CD14-positive monocyte (primary cell): ENCODE measurements around the gene ZNF652. TPM values are rescaled to one million over a fixed set of nuclear protein-coding genes. Genes with fewer than 3 reads are reported as not detected.
"Not testable (repeated sequence)": the region's sequence is repeated elsewhere in the genome, so short reads cannot be mapped to it uniquely, and the experiment has no call there.

Experiments used
- DNase-seq, 3 donors: peaks; one replicate each; pipeline ENCODE4 v3.0.0-alpha.2; 2011 to 2022
- H2AFZ ChIP-seq: 2 replicates; pipeline ENCODE4 v1.6.0; 2012; ENCODE audit warnings: mild to moderate bottlenecking, low read depth, low read length, inconsistent platforms; ENCODE audit not compliant: insufficient read depth, poor library complexity, severe bottlenecking
- H3K27ac ChIP-seq, 2 donors: 1 replicate in 1 of 2; 2 replicates in 1 of 2; pipeline ENCODE4 v1.5.1; 2012 to 2013; ENCODE audit warnings: low read length in 2 of 2, control low read depth in 1 of 2, inconsistent platforms in 1 of 2, low read depth in 1 of 2, mild to moderate bottlenecking in 1 of 2
- H3K27me3 ChIP-seq, 2 donors: one replicate each; pipeline versions ENCODE4 v1.6.0 to v1.6.1; 2011 to 2013; ENCODE audit warnings: low read length in 2 of 2; ENCODE audit not compliant: control insufficient read depth in 2 of 2, insufficient read depth in 2 of 2
- H3K36me3 ChIP-seq, 2 donors: replicated peaks in 1 of 2; 1 replicate in 1 of 2; 2 replicates in 1 of 2; pipeline versions ENCODE4 v1.5.1 to v1.6.1; 2012 to 2013; ENCODE audit warnings: low read length in 2 of 2, control low read depth in 1 of 2, inconsistent platforms in 1 of 2, mild to moderate bottlenecking in 1 of 2; ENCODE audit not compliant: insufficient read depth in 2 of 2, control insufficient read depth in 1 of 2
- H3K4me1 ChIP-seq, 2 donors: 1 replicate in 1 of 2; 2 replicates in 1 of 2; pipeline versions ENCODE4 v1.5.1 to v1.6.1; 2012 to 2013; ENCODE audit warnings: low read length in 2 of 2, control low read depth in 1 of 2, inconsistent platforms in 1 of 2, mild to moderate bottlenecking in 1 of 2, moderate library complexity in 1 of 2; ENCODE audit not compliant: insufficient read depth in 2 of 2, control insufficient read depth in 1 of 2
- H3K4me2 ChIP-seq: replicated peaks from 2 replicates; pipeline ENCODE3; 2012; ENCODE audit warnings: low read length, moderate library complexity, mild to moderate bottlenecking; ENCODE audit not compliant: poor library complexity, severe bottlenecking; ENCODE audit errors: extremely low read depth
- H3K4me3 ChIP-seq, 3 experiments: fragments of 200-600 bp in 1 of 3; sonication (generic) in 1 of 3; replicated peaks in 1 of 3; 1 replicate in 2 of 3; 2 replicates in 1 of 3; pipeline ENCODE4 v1.5.1; 2011 to 2013; ENCODE audit warnings: low read length in 3 of 3, mild to moderate bottlenecking in 3 of 3, control low read depth in 2 of 3, low read depth in 2 of 3, inconsistent platforms in 1 of 3, moderate library complexity in 1 of 3
- H3K79me2 ChIP-seq: 2 replicates; pipeline ENCODE4 v1.6.0; 2012; ENCODE audit warnings: mild to moderate bottlenecking, control low read depth, inconsistent platforms, low read length, moderate library complexity; ENCODE audit not compliant: insufficient read depth
- H3K9ac ChIP-seq: 2 replicates; pipeline ENCODE4 v1.6.0; 2017; ENCODE audit warnings: low read length, mild to moderate bottlenecking; ENCODE audit not compliant: insufficient read depth, poor library complexity, severe bottlenecking
- H3K9me3 ChIP-seq, 2 donors: replicated peaks in 1 of 2; 1 replicate in 1 of 2; 2 replicates in 1 of 2; pipeline versions ENCODE4 v1.5.1 to v1.6.1; 2012 to 2013; ENCODE audit warnings: low read length in 2 of 2, control low read depth in 1 of 2; ENCODE audit not compliant: control insufficient read depth in 1 of 2, insufficient read depth in 1 of 2
- H4K20me1 ChIP-seq: 2 replicates; pipeline ENCODE4 v1.6.0; 2012; ENCODE audit warnings: mild to moderate bottlenecking, low read length, control low read depth, moderate library complexity; ENCODE audit not compliant: insufficient read depth
- H3K27ac Mint-ChIP-seq, 7 donors: one replicate each; pipeline ENCODE4 v1.8.0; 2020; ENCODE audit warnings: mild to moderate bottlenecking in 7 of 7, mixed read lengths in 7 of 7, moderate library complexity in 6 of 7, inconsistent platforms in 2 of 7
- H3K27me3 Mint-ChIP-seq, 3 donors: one replicate each; pipeline ENCODE4 v1.8.0; 2021 to 2022; ENCODE audit warnings: low read depth in 3 of 3, mild to moderate bottlenecking in 3 of 3, mixed read lengths in 3 of 3, moderate library complexity in 3 of 3, inconsistent platforms in 1 of 3
- H3K36me3 Mint-ChIP-seq, 2 donors: one replicate each; pipeline ENCODE4 v1.8.0; 2020; ENCODE audit warnings: mixed read lengths in 2 of 2, inconsistent platforms in 1 of 2, mild to moderate bottlenecking in 1 of 2
- H3K4me1 Mint-ChIP-seq: one replicate; pipeline ENCODE4 v1.8.0; 2020; ENCODE audit warnings: mild to moderate bottlenecking, mixed read lengths
- H3K4me3 Mint-ChIP-seq, 2 donors: one replicate each; pipeline ENCODE4 v1.8.0; 2020; ENCODE audit warnings: mild to moderate bottlenecking in 2 of 2, mixed read lengths in 2 of 2, moderate library complexity in 1 of 2
- H3K9me3 Mint-ChIP-seq, 7 donors: one replicate each; pipeline ENCODE4 v1.8.0; 2020 to 2022; ENCODE audit warnings: mixed read lengths in 7 of 7, mild to moderate bottlenecking in 6 of 7, moderate library complexity in 6 of 7, inconsistent platforms in 2 of 7
- WGBS: methylation state at CpG from one replicate; pipeline ENCODE4 v1.1.5; 2013; ENCODE audit warnings: missing lambda C conversion rate; ENCODE audit not compliant: insufficient coverage; 5-methylcytosine and 5-hydroxymethylcytosine counted together
- intact Hi-C, 2 donors: fragments of 100-400 bp; cut with micrococcal nuclease; formaldehyde crosslinking; loops; one replicate each; pipeline versions ENCODE4 v1.15.0 to v1.15.1; 2023
- polyA plus RNA-seq, 3 donors: library from polyadenylated mRNA; depleted of rRNA in 1 of 3; unstranded in 2 of 3; stranded (reverse) in 1 of 3; fragments of 300-500 nt in 2 of 3; fragments of >200 nt in 1 of 3; fragmentation: Illumina TruSeq in 2 of 3; gene quantifications; 1 replicate in 2 of 3; 2 replicates in 1 of 3; pipeline ENCODE4 v1.2.3, GENCODE V29; 2012 to 2021
- TF ChIP-seq, protein P1 (sequence below): fragments of 200-600 bp; IDR thresholded peaks from one replicate; pipeline ENCODE4 v1.8.0; 2022; ENCODE audit warnings: antibody characterized with exemption, mild to moderate bottlenecking

Gene ZNF652
- polyA plus RNA-seq, 3 donors, result 16.9 to 19.8 (median 18.8) TPM

DNA sequence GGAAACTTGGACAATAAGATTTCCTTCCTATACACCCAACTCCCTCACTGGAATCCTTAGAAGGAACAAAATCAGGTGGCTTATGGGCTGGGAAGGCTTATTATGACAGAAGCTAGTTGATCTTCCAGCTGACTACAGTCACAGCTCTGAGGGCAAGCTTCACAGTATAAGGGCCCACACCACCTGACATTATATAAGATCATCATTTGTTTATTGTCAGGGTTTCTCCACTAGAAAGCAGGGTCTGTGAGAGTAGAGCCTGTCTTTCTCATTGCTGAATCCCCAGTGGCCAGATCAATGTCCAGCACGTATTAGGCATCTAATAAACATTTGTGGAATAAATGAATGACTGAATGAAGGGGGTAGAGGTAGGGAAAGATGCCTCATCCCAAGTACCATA is 73.7 kb downstream of the ZNF652 start:
- DNase-seq, result no peak
- Histone ChIP-seq H3K9ac (no peak overlapping the region), H3K27me3 (no peaks in the 10 kb centered on the region), H3K36me3 (peaks cover 3 to 32% of the 10 kb centered on the region in 2 donors), H2AFZ (no peak overlapping the region), H3K4me2 (no peak overlapping the region), H3K4me1 (no peaks in the 10 kb centered on the region), H3K79me2 (no peaks in the 10 kb centered on the region), H4K20me1 (peaks cover 11% of the 10 kb centered on the region), H3K9me3 (no peaks in the 10 kb centered on the region), H3K4me3 (no peak overlapping the region), H3K27ac (no peak overlapping the region)
- Mint-ChIP-seq H3K4me3 (no peak overlapping the region), H3K4me1 (no peaks in the 10 kb centered on the region), H3K9me3 (no peaks in the 10 kb centered on the region), H3K36me3 (peaks cover 24 to 34% of the 10 kb centered on the region in 2 donors), H3K27ac (no peak overlapping the region), H3K27me3 (peaks cover 2 to 10% (median 7%) of the 10 kb centered on the region in 3 donors)
- intact Hi-C loops, result loop anchor here in 1 of 2 donors (10.0 kb wide), 1 partner anchor 104 kb away; no protein-coding TSS in a partner anchor
- no CpG with 5 or more reads among the region's 1 CpG for WGBS
- TF ChIP-seq, protein P1, sequence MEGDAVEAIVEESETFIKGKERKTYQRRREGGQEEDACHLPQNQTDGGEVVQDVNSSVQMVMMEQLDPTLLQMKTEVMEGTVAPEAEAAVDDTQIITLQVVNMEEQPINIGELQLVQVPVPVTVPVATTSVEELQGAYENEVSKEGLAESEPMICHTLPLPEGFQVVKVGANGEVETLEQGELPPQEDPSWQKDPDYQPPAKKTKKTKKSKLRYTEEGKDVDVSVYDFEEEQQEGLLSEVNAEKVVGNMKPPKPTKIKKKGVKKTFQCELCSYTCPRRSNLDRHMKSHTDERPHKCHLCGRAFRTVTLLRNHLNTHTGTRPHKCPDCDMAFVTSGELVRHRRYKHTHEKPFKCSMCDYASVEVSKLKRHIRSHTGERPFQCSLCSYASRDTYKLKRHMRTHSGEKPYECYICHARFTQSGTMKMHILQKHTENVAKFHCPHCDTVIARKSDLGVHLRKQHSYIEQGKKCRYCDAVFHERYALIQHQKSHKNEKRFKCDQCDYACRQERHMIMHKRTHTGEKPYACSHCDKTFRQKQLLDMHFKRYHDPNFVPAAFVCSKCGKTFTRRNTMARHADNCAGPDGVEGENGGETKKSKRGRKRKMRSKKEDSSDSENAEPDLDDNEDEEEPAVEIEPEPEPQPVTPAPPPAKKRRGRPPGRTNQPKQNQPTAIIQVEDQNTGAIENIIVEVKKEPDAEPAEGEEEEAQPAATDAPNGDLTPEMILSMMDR, result no peak

DNA sequence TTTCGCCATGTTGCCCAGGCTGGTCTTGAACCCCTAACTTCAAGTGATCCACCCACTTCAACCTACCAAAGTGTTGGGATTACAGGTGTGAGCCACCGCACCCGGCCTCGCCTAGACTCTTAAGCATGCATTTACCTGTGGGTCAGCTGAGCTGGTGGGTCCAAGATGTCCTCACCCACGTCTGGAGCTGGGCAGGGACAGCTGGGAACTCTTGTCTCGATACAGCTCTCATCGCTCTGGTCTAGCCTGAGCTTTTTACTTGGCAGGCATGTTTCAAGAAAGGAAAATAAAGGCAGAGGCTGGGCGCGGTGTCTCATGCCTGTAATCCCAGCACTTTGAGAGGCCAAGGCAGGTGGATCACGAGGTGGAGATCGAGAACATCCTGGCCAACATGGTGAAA is 74.6 kb downstream of the ZNF652 start:
- no peak overlapping the region for H3K4me3 Mint-ChIP-seq
- Histone ChIP-seq H3K4me3 (no peak overlapping the region), H3K79me2 (no peaks in the 10 kb centered on the region), H2AFZ (no peak overlapping the region), H3K27me3 (no peaks in the 10 kb centered on the region), H3K4me1 (no peaks in the 10 kb centered on the region), H3K4me2 (no peak overlapping the region), H3K9me3 (no peaks in the 10 kb centered on the region), H3K36me3 (peaks cover 0 to 25% of the 10 kb centered on the region in 2 donors), H4K20me1 (peaks cover 7% of the 10 kb centered on the region), H3K9ac (no peak overlapping the region), H3K27ac (no peak overlapping the region)
- H3K9me3 Mint-ChIP-seq, result no peaks in the 10 kb centered on the region
- intact Hi-C loops, result loop anchor here in 1 of 2 donors (10.0 kb wide), 1 partner anchor 103 kb away; no protein-coding TSS in a partner anchor
- no peaks in the 10 kb centered on the region for H3K4me1 Mint-ChIP-seq
- TF ChIP-seq, protein P1, result no peak
- DNase-seq, result no peak
- H3K36me3 Mint-ChIP-seq, result peaks cover 17 to 25% of the 10 kb centered on the region in 2 donors
- 99% methylated on average over 8 of the region's 11 CpGs for WGBS
- H3K27me3 Mint-ChIP-seq, result peaks cover 4 to 10% (median 7%) of the 10 kb centered on the region in 3 donors
- no peak overlapping the region for H3K27ac Mint-ChIP-seq

DNA sequence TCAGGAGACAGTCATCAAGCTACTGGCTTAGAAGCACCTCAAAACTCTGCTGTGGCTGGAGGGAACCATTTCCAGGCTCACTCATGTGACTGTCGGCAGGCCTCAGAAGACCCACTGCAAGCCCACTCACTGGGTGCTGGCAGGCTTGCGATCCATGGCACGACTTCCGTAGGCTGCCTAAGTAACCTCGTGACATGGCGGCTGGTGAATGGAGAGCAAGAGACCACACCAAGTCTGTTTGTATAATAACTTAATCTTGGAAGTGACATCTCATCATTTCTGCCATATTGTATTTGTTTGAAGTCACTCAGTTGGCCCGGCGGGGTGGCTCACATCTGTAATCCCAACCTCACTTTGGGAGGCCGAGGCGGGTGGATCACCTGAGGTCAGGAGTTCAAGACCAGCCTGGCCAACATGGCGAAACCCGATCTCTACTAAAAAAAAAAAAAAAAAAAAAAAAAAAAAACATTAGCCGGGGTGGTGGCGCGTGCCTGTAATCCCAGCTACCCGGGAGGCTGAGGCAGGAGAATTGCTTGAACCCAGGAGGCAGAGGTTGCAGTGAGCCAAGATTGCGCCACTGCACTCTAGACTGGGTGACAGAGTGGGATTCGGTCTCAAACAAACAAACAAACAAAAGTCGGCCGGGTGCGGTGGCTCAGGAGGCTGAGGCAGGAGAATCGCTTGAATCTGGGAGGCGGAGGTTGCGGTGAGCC is 75.6 kb downstream of the ZNF652 start:
- H3K36me3 ChIP-seq, result peaks cover 0 to 14% of the 10 kb centered on the region in 2 donors
- intact Hi-C loops, result loop anchor here in 1 of 2 donors (10.0 kb wide), 1 partner anchor 102 kb away; no protein-coding TSS in a partner anchor
- 92% methylated on average over 5 of the region's 24 CpGs for WGBS
- H3K27ac Mint-ChIP-seq, result peak overlapping the region in 1 of 7 donors; percentile 45
- H3K79me2 ChIP-seq, H3K4me1 ChIP-seq, H3K27me3 ChIP-seq, DNase-seq, H3K9me3 ChIP-seq, H3K4me2 ChIP-seq, H3K9me3 Mint-ChIP-seq, H3K4me3 ChIP-seq, H3K4me3 Mint-ChIP-seq, H2AFZ ChIP-seq, H3K9ac ChIP-seq, H4K20me1 ChIP-seq, H3K27ac ChIP-seq, H3K27me3 Mint-ChIP-seq, H3K4me1 Mint-ChIP-seq: not testable (repeated sequence)
- peaks cover 11 to 15% of the 10 kb centered on the region in 2 donors for H3K36me3 Mint-ChIP-seq
